NCI-H526 (cell line): ENCODE results near the gene LCAT.
"Not testable (repeated sequence)": the region's sequence is repeated elsewhere in the genome, so short reads cannot be mapped to it uniquely, and the experiment has no call there.

Experiments
- DNase-seq, 2 experiments: peaks; one replicate each; lab custom pipeline; 2025; lab: John Stamatoyannopoulos, UW

LCAT gene

DNA sequence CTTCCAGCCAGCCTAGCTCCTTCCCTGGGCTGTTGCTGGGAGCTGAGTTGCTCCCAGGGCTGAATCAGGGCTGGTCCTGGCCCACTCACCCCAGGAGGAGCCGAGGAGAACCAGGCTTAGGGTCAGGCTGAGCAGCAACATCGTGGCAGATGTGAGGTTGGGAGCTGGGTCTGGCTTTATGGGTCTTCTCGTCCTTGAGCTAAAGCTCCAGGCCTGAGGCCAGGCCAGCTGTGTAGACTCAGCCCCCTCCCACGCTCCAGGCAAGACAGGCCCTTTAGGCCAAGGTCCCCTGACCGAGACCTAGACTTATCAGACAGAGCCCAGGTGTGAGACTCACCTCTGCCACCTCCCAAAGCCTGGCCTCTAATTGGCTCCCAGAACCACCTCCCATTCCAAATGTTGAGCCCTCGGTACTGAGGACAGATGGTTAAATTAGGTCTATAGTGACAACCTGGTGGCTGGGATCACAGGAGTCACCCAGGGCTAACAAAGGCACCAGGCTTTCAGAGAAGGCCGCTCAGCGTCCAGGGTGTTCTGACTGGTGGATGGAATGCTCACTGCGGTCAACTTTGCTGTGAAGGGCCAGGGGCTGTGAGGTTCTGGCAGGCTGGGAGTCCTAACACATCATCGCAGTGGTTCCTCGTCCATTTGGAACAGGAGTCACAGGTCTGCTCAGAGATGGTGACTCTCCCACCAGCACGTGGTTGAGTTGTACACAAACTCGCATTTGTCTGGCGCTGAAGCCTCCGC, 12.0 kb downstream of the LCAT start, which contains the start of gene CTRL:
TSS of gene CTRL (minus strand) at position 151 of the 750 bp plus-strand sequence. CDS start at position 141, 10 bp downstream.
- no peak for DNase-seq

DNA sequence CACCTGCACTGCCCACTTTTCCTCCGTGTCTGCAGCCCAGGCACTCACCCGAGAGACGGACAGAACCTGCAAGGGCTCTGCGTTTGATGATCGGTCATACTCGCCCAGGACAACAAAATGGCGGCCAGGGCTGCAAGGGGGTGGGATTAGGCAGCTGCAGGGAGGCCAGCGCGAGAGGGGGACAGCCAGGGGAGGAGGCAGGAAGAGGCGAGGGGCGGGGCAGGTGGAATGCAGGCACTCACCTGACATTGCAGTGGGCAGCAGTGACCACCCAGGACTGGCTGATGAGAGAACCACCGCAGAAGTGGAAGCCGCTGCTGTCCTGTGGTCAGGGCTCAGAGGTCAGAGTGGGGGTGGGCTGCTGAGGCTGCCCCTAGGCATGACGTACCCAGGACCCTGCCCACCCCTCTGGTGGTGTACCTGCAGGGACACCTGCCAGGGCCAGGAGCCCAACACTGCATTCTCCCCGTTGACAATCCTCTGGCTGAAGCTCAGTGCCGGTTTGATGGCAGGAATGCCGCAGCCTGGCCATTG, 13.2 kb downstream of the LCAT start:
- no peak for DNase-seq

DNA sequence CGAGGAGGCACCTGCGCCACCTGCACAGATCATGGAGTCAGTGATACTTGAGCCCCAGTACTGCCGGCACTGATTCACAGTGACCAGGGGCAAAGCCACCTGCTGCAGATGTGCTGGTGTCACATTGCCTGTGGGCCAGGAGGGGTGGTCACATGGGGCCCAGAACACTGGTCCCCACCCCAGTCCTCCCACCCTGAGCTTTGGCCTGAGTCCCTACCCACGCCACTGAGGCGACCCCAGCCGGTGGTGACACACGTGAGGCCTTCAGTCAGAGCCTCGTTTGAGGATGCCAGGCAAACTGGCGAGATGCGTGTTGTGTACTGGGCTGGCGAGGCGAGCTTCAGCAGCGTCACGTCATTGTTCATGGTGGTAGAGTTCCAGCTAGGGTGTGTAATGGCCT, 13.7 kb downstream of the LCAT start:
- no peak for DNase-seq

DNA sequence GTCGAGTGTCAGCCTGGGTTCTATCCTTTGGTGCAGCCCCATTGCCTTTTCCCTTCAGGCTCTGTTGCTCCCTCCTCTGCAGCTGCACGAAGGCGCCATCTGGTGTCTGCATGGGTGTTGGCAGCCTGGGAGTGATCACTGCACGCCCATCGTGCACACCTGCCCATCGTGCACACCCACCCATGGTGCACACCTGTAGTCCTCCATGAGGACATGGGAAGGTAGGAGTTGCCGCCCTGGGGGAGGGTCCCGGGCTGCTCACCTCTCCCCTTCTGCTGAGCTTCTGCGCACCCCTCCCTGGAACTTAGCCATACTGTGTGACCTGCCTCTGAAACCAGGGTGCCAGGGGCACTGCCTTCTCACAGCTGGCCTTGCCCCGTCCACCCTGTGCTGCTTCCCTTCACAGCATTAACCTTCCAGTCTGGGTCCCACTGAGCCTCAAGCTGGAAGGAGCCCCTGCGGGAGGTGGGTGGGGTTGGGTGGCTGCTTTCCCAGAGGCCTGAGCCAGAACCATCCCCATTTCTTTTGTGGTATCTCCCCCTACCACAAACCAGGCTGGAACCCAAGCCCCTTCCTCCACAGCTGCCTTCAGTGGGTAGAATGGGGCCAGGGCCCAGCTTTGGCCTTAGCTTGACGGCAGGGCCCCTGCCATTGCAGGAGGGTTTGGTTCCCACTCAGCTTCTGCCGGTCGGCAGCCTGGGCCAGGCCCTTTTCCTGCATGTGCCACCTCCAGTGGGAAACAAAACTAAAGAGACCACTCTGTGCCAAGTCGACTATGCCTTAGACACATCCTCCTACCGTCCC, 15.2 kb downstream of the LCAT start:
- DNase-seq = peak; percentile 33 to 78

DNA sequence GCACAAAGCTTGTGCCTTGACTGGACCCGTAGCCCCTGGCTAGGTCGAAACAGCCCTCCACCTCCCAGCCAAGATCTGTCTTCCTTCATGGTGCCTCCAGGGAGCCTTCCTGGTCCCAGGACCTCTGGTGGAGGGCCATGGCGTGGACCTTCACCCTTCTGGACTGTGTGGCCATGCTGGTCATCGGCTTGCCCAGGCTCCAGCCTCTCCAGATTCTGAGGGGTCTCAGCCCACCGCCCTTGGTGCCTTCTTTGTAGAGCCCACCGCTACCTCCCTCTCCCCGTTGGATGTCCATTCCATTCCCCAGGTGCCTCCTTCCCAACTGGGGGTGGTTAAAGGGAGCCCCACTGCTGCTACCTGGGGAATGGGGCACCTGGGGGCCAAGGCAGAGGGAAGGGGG, 15.8 kb downstream of the LCAT start:
- no peak for DNase-seq

DNA sequence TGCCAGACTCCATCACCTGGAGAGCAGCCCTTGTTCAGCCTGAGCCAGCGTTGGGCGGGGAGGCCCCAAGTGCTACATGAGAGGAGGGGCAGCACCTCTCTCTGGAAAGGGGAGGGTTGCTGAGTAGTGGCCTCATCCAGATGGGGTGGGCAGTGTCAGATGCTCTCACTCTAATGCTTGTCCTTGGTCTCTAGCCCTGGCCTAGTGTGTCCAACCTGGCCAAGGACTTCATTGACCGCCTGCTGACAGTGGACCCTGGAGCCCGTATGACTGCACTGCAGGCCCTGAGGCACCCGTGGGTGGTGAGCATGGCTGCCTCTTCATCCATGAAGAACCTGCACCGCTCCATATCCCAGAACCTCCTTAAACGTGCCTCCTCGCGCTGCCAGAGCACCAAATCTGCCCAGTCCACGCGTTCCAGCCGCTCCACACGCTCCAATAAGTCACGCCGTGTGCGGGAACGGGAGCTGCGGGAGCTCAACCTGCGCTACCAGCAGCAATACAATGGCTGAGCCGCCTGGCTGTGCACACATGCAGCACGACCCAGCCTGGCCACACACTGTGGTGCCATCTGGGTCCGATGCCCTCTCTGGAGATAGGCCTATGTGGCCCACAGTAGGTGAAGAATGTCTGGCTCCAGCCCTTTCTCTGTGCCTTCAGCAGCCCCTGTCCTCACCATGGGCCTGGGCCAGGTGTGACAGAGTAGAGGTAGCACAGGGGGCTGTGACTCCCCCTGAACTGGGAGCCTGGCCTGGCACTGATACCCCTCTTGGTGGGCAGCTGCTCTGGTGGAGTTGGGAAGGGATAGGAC, 16.6 kb downstream of the LCAT start:
- no peak for DNase-seq

DNA sequence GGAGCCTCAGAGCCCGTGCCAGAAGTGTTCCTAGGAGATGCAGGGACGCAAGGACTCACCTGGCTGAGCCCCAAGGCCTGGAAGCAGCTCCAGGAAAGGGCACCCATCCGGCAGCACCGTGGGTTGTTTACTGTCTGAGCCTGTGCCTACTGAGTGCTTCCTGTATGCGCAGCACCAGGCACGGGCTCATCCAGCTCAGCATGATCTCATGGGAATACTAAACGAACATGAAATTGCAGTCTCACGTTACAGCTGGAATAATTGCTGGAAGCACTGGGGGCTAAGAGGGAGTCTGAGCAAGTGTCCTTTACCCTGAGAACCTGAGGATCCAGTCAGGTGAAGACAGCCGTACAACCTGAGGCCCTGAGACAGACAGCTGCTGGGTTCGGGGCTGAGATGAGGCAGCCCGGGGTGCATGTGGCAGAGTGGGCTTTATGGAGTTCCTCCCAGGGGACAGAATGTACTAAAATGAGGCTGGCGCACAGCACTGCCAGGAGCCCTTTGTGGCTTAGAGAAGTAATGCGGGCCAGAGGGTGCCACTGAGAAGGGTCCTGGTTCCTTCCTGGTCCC, 17.7 kb downstream of the LCAT start:
- peak; percentile 83 to 85 for DNase-seq

DNA sequence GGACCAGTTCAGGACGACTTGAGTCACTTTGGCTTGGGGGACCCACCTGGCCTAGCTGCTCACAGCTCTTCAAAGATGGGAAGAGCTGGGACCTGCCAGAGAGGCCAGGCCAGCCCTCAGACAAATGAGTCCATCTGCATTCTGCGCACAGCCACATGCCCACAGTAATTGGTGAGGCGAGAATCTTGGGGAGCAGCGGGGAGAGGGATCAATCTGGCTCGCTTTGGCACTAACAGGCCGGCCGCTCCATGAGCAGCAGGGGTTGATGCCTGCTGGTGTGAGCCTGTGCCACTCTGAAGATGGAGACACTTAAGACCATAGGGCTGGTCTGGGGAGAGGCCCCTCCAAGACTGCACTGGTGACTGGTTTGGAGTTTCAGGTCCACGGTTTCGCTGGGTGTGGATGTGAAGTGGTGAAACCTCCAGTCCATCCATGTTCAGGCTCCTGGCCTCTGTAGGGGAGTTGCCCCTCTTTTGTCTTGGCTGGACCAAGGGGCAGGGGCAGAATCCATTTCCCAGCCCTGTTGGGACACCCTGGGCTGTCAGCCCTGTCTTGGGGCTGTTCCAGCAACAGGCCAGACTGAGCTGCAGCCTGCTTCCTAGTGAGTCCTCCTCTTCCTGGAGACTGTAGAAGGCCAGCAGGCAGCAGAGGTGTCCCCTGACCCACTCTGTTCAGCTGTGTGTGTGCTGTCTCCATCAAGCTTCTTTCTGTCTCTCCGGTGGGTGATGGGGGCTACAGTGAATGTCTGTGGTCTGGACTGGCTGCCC, 19.6 kb downstream of the LCAT start:
- no peak for DNase-seq

GRCh38 chr16:67923414-67924116, 20.4 kb downstream of the LCAT start:
- DNase-seq = no peak

GRCh38 chr16:67922740-67923139, 21.2 kb downstream of the LCAT start:
- DNase-seq = no peak

DNA sequence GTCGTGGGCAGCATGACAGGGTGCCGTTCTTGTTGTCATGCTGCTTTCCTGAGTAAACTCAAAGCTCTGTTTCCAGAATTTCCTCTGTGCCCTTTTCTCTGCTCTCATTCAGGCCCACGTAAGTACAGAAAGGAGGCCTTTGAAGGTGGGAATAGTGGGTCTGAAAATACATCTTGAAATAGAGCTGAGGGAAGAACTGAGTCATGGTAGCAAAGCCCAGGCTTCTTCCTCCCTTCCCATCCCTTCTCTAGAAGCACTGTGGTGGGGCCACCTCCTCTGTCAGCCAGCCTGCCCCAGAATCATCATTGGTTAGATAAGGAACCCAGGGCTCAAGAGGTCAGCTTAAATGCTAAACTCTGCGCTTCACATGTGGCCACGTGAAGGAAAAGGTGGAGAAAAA, 21.7 kb downstream of the LCAT start:
- no peak for DNase-seq

DNA sequence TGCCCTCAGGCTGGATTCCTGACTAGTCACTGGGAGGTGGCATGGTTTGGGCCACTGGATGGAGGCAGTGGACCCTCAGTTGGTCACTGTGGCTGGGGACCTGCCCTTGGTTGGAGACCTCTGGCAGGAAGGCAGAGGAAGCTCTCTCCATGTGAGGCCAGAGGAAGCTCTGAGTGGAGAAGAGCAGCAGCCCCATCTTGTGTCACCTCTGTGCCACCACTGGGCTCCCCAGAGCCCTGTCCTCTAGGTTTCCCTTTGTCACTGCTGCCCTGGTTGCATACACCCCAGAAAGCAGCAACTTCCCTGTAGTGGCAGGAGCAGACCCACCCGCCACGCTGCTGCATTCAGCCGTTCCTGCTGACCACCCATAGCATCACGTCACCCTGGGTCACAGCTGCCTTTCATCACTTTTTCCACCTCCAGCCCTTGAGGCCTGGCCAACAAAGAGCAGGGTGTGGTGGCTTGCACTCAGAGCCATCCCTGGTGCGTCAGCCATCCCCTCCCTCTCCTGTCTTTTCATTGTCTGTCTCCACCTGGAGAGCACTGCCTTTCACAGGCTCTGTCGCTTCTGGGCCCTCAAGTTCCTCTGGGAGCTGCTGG, 24.2 kb downstream of the LCAT start:
- no peak for DNase-seq

DNA sequence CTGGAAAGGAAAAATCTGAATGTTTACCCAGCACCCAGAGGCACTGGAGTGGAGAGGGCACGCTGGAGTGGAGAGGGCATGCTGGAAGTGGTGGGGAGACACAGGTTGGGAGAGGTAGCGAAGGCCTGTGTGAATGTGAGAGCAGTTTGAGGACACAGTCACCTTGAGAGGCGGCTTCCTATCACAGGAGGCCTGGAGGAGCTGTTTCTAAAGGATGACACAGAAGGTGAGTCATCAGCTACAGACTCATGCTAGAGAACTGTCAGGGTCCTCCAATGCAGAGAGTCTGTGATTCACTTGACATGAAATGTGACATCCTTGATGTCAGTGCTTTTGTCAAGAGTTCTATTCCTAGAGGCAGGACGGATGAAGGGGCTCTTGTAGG, 26.1 kb downstream of the LCAT start:
- no peak for DNase-seq

GRCh38 chr16:67917140-67917851, 26.6 kb downstream of the LCAT start:
- no peak for DNase-seq

DNA sequence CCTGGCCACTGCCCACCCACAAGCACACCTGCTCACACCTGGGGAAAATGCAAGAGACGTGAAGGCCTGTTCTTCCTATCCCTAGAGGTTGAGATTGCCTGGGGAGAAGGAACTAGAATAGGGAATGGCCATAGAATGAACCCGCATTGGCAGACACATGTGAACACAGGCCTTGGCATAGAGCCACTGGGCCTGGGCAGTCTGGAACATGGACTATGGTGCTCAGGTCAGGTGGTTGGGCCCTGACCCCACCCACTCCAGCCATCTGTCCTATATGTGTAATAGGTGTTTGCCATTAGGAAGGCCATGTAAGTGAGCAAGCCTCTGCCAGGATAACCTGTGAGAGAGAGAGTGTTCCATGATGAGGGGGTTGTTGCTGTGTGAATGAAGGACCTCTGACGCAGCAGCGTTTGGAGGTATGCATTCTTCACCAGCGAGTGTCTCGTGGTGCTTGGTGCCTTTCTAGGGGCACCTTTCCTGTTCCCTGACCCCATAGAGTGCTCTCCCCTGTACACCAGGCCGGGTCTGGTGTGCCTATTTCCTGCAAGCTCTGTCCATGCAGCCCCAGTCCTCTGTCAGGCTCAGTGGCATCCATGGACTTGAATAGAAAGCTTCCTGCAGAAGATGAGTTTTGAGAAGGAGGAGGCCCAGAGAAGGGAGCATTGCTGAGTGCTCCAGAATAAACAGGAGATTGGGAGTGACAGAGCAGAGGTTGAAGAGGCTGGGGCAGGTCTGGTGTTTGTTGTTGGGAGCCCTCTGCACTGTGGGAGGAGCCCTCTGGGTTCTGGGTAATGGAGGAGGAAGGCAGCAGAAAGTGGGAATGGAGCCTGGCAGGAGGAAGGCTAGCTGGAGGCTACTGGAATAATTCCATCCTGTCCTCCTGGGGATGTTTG, 27.8 kb downstream of the LCAT start:
- no peak for DNase-seq

DNA sequence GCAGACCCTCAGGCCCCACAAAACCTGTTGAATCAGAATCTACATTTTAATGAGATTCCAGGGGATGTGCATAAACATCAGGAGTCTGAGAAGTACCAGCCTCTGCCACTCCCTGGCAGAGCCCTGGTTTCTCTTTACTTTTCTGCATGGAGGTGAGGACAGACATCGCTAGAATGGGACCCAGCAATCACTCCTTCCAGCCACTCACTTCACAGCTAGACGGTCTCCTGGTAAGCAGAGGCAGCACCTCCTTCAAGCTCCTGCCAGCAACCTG, 28.5 kb downstream of the LCAT start:
- DNase-seq = not testable (repeated sequence)

DNA sequence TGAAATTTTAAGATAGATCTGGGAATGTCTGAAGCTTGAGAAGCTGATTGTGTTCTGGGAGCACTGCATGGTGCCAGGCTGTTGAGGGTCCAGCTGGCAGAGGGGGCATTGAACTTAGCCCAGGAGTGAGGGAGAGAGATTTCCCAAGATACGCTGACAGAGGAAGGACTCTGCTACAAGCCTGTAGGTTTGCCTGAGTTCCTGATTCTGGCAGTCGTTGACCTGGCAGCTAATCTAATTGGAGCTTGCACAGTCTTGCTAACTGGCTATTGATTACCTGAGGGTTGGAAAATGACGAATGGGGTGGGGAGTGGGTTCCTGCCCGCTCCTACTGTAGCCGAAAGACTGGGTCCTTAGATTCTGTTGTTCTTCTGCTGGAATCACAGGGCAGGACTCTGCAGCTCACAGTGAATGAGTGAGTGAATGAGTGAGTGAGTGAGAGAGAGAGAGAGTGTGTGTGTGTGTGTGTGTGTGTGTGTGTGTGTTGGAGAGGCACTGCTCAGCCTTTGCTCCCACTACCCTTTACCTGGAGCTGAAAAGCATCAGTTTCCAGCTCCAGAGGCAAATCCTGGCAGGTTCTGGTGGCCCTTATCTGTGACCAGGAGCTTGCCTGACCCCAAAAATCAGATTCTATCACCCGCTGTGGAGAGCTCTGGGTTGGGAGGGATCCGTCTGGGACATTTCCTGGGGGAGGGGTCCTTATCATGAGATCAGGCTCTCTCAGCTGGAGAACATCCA, 29.0 kb downstream of the LCAT start:
- no peak for DNase-seq

DNA sequence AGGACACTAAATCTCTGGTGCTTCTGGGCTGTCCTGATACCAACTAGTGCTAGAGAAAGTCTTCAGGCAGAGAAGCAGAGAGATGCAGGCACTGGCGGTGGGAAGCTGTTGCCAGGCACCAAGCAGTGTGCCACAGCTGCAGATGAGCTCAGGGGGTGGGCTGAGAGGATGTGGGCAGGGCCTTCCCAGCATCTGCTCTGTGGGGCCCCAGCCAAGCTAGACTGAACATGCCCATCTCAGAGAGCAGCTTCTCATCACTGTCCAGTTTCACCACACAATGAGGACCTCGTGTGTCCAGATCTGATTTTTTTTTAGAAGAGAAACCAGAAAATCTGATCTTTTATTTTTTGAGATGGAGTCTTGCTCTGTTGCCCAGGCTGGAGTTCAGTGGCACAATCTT, 33.8 kb downstream of the LCAT start:
- DNase-seq = no peak
